Spleen (tissue), 11 donors: ENCODE measurements around the gene SRPK2. TPM values are rescaled to one million over a fixed set of nuclear protein-coding genes. Genes with fewer than 3 reads are reported as not detected.

Experiments
- DNase-seq: peaks from one replicate; pipeline ENCODE4 v3.0.0-alpha.2; 2020
- H3K27ac ChIP-seq, 8 donors: fragments of 200-600 bp; sonication (generic) in 7 of 8; 1 replicate in 4 of 8; 2 replicates in 4 of 8; pipeline versions ENCODE4 v1.5.0 to v1.8.0; 2016 to 2021; ENCODE audit warnings: inconsistent platforms in 4 of 8, mild to moderate bottlenecking in 4 of 8, moderate library complexity in 1 of 8
- H3K27me3 ChIP-seq, 7 donors: fragments of 200-600 bp; sonication (generic) in 6 of 7; replicated peaks in 1 of 7; 1 replicate in 4 of 7; 2 replicates in 3 of 7; pipeline versions ENCODE4 v1.5.0 to v1.8.0; 2016 to 2021; ENCODE audit warnings: inconsistent platforms in 3 of 7, mild to moderate bottlenecking in 1 of 7
- H3K36me3 ChIP-seq, 6 donors: fragments of 200-600 bp; sonication (generic) in 5 of 6; 1 replicate in 4 of 6; 2 replicates in 2 of 6; pipeline versions ENCODE4 v1.5.0 to v1.8.0; 2016 to 2021; ENCODE audit warnings: inconsistent platforms in 2 of 6
- H3K4me1 ChIP-seq, 6 donors: fragments of 200-600 bp; sonication (generic) in 5 of 6; 1 replicate in 3 of 6; 2 replicates in 3 of 6; pipeline versions ENCODE4 v1.5.0 to v1.8.0; 2016 to 2021; ENCODE audit warnings: inconsistent platforms in 3 of 6
- H3K4me3 ChIP-seq, 8 donors: fragments of 200-600 bp; sonication (generic) in 7 of 8; 1 replicate in 4 of 8; 2 replicates in 4 of 8; pipeline versions ENCODE4 v1.5.0 to v1.8.0; 2016 to 2021; ENCODE audit warnings: inconsistent platforms in 4 of 8, mild to moderate bottlenecking in 4 of 8, moderate library complexity in 2 of 8
- H3K9me3 ChIP-seq, 8 donors: fragments of 200-600 bp; sonication (generic) in 7 of 8; 1 replicate in 4 of 8; 2 replicates in 4 of 8; pipeline versions ENCODE4 v1.5.0 to v1.8.0; 2016 to 2021; ENCODE audit warnings: inconsistent platforms in 4 of 8
- POLR2A ChIP-seq, 3 donors: fragments of 450-650 bp; IDR thresholded peaks; one replicate each; pipeline ENCODE4 v1.5.1; 2017; ENCODE audit warnings: antibody characterized with exemption in 3 of 3, mild to moderate bottlenecking in 1 of 3
- POLR2AphosphoS5 ChIP-seq, 3 donors: sonication (generic); formaldehyde crosslinking; IDR thresholded peaks; one replicate each; pipeline ENCODE4 v1.5.1; 2017; ENCODE audit warnings: antibody characterized with exemption in 3 of 3
- WGBS, 5 donors: extraction: QIAGEN DNeasy Blood & Tissue Kit in 3 of 5; methylation state at CpG; one replicate each; pipeline versions ENCODE4 v1.1.5 to v1.1.7; 2013 to 2018; 5-methylcytosine and 5-hydroxymethylcytosine counted together
- intact Hi-C: fragments of 100-400 bp; cut with DNase I; formaldehyde crosslinking; loops from one replicate; pipeline ENCODE4 v1.15.0; 2023; ENCODE audit warnings: low total_unique reads
- polyA plus RNA-seq, 3 donors: library from polyadenylated mRNA; stranded (reverse); fragments of 200-250 nt; gene quantifications; one replicate each; pipeline ENCODE4 v1.2.1, GENCODE V29; 2013
- total RNA-seq, 7 donors: library from RNA; depleted of rRNA in 3 of 7; stranded (reverse); fragments of >200 nt in 3 of 7; fragmentation: NEBNext Ultra II Directional in 4 of 7; extraction: Animal tissue kit (Norgen Biotek cat#: 25700) in 4 of 7; gene quantifications; one replicate each; pipeline versions ENCODE4 v1.1.0 to v1.2.1, GENCODE V29; 2016 to 2021
- TF ChIP-seq, protein P1 (sequence below), 11 experiments: fragments of 200-600 bp in 7 of 11; fragments of 450-650 bp in 4 of 11; sonication (generic) in 4 of 11; IDR thresholded peaks in 8 of 11; conservative IDR thresholded peaks in 3 of 11; 1 replicate in 7 of 11; 2 replicates in 4 of 11; pipeline versions ENCODE4 v1.4.0 to v1.8.0; 2016 to 2021; ENCODE audit warnings: antibody characterized with exemption in 11 of 11, inconsistent platforms in 4 of 11, mild to moderate bottlenecking in 1 of 11
- donor health status: healthy with polysubstance abuse.
- donor health status: DM: no; HTN: no; CAD: no; lungs with moderate emphysema.
- donor health status: DM: no; HTN: no; CAD: no.
- donor health status: Bipolar disorder and iron deficiency.
- donor health status: healthy.
- donor health status: DM: no; HTN: no; CAD: no.
- donor health status: DM: yes; HTN: yes; CAD: no.

The SRPK2 gene
- total and polyA plus RNA-seq, 10 donors, result 9.6 to 60.3 (median 46.2) TPM

DNA sequence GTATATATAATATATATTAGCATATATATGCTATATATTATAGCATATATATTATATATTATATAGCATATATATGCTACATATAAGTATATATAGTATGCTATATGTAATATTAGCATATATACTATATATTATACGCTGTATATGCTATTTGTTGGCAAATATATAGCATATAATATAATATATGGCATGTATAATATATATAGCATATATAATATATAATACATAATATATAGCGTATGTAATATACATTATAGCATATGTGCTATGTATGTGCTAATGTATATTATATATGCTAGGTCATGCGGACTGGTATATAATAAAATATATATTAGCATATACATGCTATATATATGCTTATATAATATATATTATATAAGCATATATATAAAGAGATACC lies 301.9 kb downstream of the SRPK2 start:
- Histone ChIP-seq H3K27ac (no peak overlapping the region), H3K27me3 (no peaks in the 10 kb centered on the region), H3K36me3 (peaks cover 0 to 99% (median 86%) of the 10 kb centered on the region in 6 donors), H3K4me1 (peaks cover 0 to 5% (median 0%) of the 10 kb centered on the region in 6 donors), H3K4me3 (no peak overlapping the region), H3K9me3 (no peaks in the 10 kb centered on the region)
- intact Hi-C loops, result no loop called here
- no peak for DNase-seq
- WGBS, 5 donors, result 94 to 99% (median 98%) methylated on average over 3 of the region's 3 CpGs
- TF ChIP-seq, protein P1, sequence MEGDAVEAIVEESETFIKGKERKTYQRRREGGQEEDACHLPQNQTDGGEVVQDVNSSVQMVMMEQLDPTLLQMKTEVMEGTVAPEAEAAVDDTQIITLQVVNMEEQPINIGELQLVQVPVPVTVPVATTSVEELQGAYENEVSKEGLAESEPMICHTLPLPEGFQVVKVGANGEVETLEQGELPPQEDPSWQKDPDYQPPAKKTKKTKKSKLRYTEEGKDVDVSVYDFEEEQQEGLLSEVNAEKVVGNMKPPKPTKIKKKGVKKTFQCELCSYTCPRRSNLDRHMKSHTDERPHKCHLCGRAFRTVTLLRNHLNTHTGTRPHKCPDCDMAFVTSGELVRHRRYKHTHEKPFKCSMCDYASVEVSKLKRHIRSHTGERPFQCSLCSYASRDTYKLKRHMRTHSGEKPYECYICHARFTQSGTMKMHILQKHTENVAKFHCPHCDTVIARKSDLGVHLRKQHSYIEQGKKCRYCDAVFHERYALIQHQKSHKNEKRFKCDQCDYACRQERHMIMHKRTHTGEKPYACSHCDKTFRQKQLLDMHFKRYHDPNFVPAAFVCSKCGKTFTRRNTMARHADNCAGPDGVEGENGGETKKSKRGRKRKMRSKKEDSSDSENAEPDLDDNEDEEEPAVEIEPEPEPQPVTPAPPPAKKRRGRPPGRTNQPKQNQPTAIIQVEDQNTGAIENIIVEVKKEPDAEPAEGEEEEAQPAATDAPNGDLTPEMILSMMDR (IDR thresholded peaks at IDR 0.05 in 8 of 11, conservative IDR thresholded peaks at IDR 0.05 in 3 of 11), result no peak
- TF ChIP-seq POLR2A (IDR thresholded peaks at IDR 0.05) (no peak), POLR2AphosphoS5 (IDR thresholded peaks at IDR 0.05) (no peak)

DNA sequence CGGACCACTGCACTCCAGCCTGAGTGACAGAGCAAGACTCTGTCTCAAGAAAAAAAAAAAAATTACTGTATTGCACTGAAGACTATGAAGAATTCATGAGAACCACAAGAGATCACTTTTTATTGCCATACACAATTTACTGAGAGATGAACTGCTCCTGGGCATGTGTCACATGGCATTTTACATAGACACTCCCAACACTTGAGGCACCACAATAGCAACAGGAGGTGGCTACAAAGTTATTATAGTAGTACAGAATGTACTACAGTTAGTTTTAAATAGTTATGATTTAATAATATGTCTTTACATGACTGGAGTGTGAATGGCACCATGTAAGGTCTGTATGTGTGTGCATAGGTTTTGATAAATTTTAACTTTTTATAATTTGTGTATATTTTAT lies 304.1 kb downstream of the SRPK2 start:
- Histone ChIP-seq H3K36me3 (peaks cover 0 to 99% (median 89%) of the 10 kb centered on the region in 6 donors), H3K4me3 (no peak overlapping the region), H3K4me1 (peaks cover 0 to 5% (median 0%) of the 10 kb centered on the region in 6 donors), H3K27me3 (no peaks in the 10 kb centered on the region), H3K27ac (no peak overlapping the region), H3K9me3 (no peaks in the 10 kb centered on the region)
- intact Hi-C loops, result no loop called here
- no peak for DNase-seq
- WGBS, 5 donors, result 91 to 100% (median 97%) methylated on average over 1 of the region's 1 CpG
- TF ChIP-seq, protein P1 (IDR thresholded peaks at IDR 0.05 in 8 of 11, conservative IDR thresholded peaks at IDR 0.05 in 3 of 11), result no peak
- no peak for TF ChIP-seq POLR2AphosphoS5 (IDR thresholded peaks at IDR 0.05)

DNA sequence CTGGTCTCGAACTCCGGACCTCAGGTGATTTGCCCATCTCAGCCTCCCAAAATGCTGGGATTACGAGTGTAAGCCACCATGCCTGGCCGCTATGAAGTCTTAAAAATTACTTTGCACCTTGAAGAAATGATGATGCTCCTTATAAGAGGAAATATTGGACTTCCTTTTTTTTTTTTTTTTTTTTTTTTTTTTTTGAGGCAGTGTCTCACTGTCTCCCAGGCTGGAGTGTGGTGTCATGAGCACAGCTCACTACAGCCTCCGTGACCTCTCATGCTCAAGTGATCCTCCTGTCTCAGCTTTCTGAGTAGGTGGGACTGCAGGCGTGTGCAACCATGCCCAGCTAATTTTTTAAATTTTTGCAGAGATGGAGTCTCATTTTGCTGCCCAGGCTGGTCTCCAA lies 309.4 kb downstream of the SRPK2 start:
- Histone ChIP-seq H3K9me3 (no peaks in the 10 kb centered on the region), H3K4me3 (no peak overlapping the region), H3K4me1 (no peaks in the 10 kb centered on the region), H3K27me3 (no peaks in the 10 kb centered on the region), H3K36me3 (peaks cover 0 to 100% (median 96%) of the 10 kb centered on the region in 6 donors), H3K27ac (no peak overlapping the region)
- no peak for DNase-seq
- intact Hi-C loops, result no loop called here
- WGBS, 5 donors, result 86 to 94% (median 92%) methylated on average over 6 of the region's 6 CpGs
- TF ChIP-seq, protein P1 (IDR thresholded peaks at IDR 0.05 in 8 of 11, conservative IDR thresholded peaks at IDR 0.05 in 3 of 11), result no peak
- TF ChIP-seq POLR2A (IDR thresholded peaks at IDR 0.05) (no peak), POLR2AphosphoS5 (IDR thresholded peaks at IDR 0.05) (no peak)

DNA sequence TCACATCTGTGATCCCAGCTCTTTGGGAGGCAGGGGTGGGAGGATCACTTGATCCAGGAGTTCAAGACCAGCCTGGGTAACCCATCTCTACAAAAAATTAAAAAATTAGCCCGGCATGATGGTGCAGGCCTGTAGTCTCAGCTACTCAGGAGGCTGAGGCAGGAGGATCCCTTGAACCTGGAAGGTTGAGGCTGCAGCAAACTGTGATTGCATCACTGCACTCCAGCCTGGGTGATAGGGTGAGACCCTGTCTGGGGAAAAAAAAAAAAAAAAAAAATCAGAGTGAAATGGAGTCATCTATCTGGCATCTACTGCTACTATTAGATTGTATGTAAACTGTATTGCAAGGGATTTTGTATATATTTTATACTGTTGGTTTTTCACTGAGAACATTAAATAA lies 315.6 kb downstream of the SRPK2 start:
- Histone ChIP-seq H3K9me3 (no peaks in the 10 kb centered on the region), H3K4me3 (no peak overlapping the region), H3K36me3 (peaks cover 0 to 100% (median 78%) of the 10 kb centered on the region in 6 donors), H3K27ac (no peak overlapping the region), H3K4me1 (no peaks in the 10 kb centered on the region), H3K27me3 (no peaks in the 10 kb centered on the region)
- DNase-seq, result no peak
- intact Hi-C loops, result loop anchor here (5.0 kb wide), 1 partner anchor 34 kb away; no protein-coding TSS in a partner anchor
- 96 to 100% (median 100%) methylated on average over 1 of the region's 1 CpG for WGBS, 5 donors
- TF ChIP-seq POLR2A (IDR thresholded peaks at IDR 0.05) (no peak), POLR2AphosphoS5 (IDR thresholded peaks at IDR 0.05) (no peak)
- TF ChIP-seq, protein P1 (IDR thresholded peaks at IDR 0.05 in 8 of 11, conservative IDR thresholded peaks at IDR 0.05 in 3 of 11), result no peak
